Fibroblast of lung (primary cell): ENCODE results near the gene FBLN2.

ENCODE experiments used
- CTCF ChIP-seq, 2 donors: IDR thresholded peaks in 1 of 2; conservative IDR thresholded peaks in 1 of 2; 1 replicate in 1 of 2; 2 replicates in 1 of 2; pipeline ENCODE4 v1.5.1; 2011 to 2012; ENCODE audit warnings: low read length in 2 of 2, control low read depth in 1 of 2, inconsistent platforms in 1 of 2, low read depth in 1 of 2, mild to moderate bottlenecking in 1 of 2
- EZH2 ChIP-seq: IDR thresholded peaks from 2 replicates; pipeline ENCODE4 v1.5.1; 2012; ENCODE audit warnings: low read length, control low read depth, mild to moderate bottlenecking; ENCODE audit errors: missing control alignments

- TF ChIP-seq CTCF (conservative IDR thresholded peaks at IDR 0.05 in 1 of 2, IDR thresholded peaks at IDR 0.05 in 1 of 2; ENCODE audit: low read depth in 1 of 2, low read length in 2 of 2): no peak
- TF ChIP-seq EZH2: no peak
Measured at GRCh38 chr3:13525827-13526625, 22.9 kb upstream of the FBLN2 start.
